HG02884 (cell line): ENCODE data around the gene STX8.
A peak's percentile ranks its signal among the peaks of the same experiment; 100 is the strongest.
"Not testable (repeated sequence)": the region's sequence is repeated elsewhere in the genome, so short reads cannot be mapped to it uniquely, and the experiment has no call there.

Source experiments
- ATAC-seq: cut with Tn5 transposase; IDR thresholded peaks from one replicate; pipeline ENCODE4 v1.9.1; 2021; ENCODE audit warnings: mild to moderate bottlenecking, moderate library complexity; ENCODE audit not compliant: unreplicated experiment

STX8 gene, protein sequence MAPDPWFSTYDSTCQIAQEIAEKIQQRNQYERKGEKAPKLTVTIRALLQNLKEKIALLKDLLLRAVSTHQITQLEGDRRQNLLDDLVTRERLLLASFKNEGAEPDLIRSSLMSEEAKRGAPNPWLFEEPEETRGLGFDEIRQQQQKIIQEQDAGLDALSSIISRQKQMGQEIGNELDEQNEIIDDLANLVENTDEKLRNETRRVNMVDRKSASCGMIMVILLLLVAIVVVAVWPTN

DNA sequence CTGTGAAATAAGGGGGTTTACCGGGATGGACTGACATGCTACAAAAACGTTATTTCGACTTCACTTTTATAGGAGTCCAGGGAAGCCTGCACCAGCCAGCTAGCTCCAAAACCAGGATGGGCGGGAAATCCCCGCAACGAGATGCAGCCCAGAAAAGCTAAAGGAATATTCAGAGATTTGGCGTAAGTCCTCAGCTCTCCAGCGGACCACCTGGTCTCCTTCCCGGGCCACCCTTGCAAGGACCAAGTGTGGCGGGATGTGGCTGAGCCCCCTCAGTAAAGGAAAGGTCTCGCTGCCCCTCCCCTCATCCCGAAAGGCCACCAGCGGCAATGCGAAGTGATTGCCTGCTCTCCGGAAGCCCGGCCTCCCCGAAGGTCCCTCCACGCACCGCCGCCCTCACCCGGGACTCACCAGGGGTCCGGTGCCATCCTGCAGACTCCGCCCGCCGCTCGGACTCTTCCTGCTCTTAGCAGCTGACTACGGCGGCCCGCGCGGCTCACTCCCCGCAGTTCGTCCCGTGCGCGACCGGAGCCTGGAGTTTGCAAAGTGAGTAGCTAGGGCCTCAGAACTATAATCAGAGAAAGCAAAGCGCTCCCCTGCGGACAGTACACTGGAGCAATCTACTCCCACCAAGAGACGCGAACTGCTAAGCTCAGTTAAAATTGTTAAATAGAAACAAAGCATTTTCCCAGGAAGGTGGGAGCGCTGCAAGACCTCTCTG lies at the start of gene STX8:
TSS of gene STX8 (minus strand) at position 440 of the 721 bp plus-strand sequence. CDS start at position 428, 12 bp downstream.
- ATAC-seq, result peak; percentile 69

DNA sequence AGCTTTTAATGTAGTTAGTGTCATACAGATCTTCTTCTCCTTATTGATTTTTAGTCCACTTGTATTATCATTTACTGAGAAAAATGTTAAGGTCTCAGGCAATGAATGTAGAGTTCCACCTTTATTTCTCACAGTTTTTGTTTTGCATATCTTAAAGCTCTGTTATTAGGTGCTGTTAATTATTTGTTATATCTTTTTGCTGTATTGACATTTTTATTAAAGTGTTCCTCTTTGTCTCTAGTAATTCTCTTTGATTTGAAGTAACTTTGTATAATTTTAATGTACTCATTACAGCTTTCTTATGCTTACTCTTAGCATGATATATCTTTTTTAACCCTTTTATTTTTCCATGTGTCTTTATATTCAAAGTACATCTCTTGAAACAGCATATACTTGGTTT lies 47.3 kb upstream of the STX8 start:
- ATAC-seq, result no peak

DNA sequence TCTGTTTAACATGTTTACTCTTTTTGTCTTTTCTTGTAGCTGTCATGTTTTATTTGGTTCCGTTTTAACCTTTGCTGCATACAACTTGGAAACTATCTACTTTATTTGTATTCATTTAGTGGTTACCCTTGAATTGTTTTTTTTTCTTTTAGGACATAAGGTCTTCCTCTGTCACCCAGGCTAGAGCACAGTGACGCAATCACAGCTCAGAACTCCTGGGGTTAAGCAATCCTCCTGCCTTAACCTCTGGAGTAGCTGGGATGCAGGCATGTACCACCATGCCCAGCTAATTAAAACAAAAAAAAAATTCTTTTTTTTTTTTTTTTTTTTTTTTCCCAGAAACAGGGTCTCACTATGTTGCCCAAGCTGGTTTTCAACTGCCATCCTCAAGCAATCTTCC lies 39.9 kb upstream of the STX8 start:
- ATAC-seq, result no peak

DNA sequence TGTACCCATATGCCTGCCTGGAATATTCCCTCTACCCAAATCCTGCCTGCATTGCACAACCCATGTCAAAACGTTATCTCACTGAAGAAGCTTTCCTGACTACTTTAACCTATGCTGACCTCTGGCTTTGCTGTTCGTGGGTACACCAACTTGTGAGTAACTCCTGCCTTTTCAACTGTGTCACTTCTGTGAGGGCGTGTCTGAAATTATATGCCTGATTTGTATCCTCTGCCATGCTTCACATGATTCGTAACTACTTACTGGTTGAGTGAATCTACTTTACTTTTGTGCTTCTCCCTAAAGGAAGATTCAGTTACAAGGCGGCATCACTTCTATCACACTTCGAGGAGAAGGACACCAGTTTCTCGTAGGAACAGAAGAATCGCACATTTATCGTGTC lies 36.4 kb upstream of the STX8 start:
- no peak for ATAC-seq

DNA sequence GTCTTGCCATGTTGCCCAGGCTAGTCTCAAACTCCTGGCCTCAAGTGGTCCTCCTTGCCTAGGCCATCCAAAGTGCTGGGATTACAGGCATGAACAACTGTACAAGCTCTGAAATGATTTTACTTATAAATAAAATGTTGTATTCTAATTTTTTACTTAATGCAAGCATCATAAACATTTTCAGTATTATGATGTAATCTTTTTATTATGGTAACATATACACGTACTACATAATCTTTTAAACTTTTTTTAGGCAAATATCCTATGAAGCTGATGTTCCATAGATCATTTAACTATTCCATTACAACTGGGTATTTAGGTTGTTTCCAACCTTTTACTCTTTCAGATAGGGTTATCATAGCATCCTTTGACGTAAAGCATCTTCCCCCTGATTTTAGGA lies 35.9 kb upstream of the STX8 start:
- ATAC-seq, result no peak

DNA sequence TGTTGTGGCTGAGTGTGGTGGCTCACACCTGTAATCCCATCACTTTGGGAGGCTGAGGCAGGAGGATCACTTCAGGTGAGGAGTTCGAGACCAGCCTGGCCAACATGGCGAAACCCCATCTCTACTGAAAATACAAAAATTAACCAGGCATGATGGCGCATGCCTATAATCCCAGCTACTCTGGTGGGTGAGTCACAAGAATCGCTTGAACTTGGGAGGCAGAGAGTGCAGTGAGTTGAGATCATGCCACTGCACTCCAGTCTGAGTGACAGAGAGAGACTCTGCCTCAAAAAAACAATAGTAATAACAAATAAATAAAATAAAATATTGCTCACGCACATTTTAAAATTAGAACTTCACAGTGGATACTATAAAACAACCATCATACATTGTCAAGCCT lies 31.4 kb upstream of the STX8 start:
- not testable (repeated sequence) for ATAC-seq

DNA sequence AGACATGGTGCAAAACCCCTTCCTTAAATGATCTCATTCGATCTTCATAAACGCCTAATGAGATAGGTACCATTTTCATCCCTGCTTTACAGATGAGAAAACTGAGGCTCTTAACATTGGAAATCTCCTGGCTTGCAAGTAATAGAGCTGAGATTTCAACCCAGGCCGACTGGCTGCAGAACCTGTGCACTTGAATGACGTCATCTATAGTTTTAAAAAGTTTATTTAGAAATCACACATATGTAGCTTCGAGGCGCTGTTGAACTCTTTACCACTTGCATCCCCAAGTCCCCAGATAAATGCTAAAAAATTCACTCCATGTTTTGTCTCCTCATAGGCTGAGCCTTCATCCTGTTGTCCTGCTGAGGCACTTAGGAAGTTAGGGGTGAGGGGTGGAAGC lies 30.8 kb upstream of the STX8 start:
- no peak for ATAC-seq

DNA sequence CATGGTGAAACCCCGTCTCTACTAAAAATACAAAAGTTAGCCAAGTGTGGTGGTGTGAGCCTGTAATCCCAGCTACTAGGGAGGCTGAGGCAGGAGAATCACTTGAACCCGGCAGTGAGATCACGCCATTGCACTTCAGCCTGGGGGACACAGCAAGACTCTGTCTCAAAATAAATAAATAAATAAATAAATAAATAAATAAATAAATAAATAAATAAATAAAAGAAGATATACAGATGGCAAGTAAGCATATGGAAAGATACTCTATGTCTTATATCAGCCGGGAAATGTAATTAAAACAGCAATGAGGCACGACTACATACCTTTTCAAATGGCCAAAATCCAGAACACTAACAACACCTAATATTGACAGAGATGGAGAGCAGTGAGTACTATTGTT lies 29.0 kb upstream of the STX8 start:
- not testable (repeated sequence) for ATAC-seq

DNA sequence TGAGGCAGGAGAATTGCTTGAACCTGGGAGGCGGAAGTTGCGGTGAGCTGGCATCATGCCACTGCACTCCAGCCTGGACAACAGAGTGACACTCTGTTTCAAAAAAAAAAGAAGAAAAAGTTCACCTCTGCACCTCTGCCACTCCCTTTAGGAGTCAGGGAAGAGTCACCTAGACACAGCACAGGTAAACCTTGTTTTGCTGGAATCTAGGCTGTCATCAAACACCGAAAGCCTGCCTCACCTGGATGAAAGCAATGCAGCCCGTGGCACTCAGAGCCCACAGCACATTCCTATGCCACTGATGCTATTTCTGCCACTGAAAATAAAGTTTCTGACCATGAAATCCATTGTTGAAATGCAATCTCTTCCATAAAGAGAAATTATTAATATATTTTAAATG lies 23.0 kb upstream of the STX8 start:
- no peak for ATAC-seq

DNA sequence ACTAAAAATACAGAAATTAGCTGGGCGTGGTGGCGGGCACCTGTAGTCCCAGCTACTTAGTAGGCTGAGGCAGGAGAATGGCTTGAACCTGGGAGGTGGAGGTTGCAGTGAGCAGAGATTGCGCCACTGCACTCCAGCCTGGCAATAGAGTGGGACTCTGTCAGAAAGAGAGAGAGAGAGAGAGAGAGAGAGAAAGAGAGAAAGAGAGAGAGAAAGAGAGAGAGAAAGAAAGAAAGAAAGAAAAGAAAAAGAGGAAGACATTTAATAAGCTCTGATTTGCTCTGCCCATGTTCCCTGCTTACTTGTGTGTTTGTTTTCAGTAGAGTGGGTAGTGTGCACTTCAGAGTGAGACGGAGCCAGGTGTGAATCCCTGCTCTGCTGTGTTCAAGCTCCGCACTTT lies 22.0 kb upstream of the STX8 start:
- ATAC-seq, result not testable (repeated sequence)

DNA sequence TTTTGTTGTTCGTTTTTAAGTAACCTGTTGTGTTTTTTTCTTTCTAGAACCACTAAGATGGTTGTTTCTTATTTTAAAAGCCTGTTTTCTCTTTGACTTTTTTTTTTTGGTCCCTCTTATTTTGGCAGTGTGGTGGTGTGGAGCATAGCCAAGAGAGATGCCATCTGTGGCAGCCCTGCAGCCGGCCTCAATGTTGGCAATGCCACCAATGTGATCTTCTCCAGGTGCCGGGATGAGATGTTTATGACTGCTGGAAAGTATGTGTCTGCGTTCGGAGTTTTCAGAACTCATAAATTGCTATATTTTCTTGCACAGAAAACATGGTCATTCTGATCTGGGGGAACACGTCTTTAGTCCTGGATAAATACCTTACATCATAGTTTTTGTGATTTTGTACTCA lies 18.4 kb upstream of the STX8 start:
- ATAC-seq, result no peak

DNA sequence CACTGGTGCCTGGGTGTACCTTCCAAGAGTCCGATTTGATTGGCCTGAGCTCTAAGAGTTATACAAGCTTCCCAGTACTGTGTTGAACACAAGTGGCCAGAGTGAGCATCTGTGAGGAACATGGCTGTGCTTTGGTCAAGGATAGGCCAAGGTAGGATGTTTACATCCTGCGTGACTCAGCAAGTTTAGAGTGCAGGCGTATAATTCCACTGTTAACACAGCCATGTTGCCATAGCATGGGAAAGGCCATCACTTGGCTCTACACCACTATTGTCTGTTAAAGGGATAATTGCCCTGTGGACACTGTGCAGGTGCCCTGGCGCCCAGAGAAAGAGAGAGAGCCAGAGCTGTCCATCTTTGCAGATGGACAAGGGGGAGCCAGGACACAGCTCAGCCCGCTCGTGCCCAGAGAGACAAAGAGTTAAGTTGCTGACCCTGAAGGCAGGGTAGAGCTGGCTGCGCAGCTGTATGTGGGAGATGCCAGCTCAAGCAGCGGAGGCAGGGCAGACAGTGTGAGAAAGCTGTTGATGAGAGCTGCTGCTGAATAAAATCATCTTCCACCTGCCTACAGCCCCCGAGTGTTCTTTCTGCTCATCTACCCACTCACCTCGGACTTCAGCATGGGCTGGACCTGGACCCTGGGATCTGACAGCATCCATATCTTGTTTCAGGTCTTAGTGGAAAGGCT lies 12.5 kb upstream of the STX8 start:
- ATAC-seq, result no peak

DNA sequence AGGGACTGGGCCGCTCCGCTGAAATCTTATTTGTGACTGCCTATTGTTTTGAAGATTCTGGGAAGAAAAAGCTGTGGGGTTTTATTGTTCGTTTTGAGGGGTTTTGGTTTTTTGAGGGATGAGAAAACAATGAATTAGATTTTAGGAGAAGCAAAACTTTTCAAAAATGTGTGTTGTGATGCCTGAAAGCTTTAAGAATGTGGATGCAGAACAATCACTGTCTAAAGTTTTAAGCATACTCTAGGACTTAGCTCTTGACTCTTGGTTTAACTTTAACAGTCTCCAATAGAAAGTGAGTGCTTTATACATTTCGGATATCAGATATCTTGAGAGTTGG lies 1.7 kb upstream of the STX8 start:
- no peak for ATAC-seq

DNA sequence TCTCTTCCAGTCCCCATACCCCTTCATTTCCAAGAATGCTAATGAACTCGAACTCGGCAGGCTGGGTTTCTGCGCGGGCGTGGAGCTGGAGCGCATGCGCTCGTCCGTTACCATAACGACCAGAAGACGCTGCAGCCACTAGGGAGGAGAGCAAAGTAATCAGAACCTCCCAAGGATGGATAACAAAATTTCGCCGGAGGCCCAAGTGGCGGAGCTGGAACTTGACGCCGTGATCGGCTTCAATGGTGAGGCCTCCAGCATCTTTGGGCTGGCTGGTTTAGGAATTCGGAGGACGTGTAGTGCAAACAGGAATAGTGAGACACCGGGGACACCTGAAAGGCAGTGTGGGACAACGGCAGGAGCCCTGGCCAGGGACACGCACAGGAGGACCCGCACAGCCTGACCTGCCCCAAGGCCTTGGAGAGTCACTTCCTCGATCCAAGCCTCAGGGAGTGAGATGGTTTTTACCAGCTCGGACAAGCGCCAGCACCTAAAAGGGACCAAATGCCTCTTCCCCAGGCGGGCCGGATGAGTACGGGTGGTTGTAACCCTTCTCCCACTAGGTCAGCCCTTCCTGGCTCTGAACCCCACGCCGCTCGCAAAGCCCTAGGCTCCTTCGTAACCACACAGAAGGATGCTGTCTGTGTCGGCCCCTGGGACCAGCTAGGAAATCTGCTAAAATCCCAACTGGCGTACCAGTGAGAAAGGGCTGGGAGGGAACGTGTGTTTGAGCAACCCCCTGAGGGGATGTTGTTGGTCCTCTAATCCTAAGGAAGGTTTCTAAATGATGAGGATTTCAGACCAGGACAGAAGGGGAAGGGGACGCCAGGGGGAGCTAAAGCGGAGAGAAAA lies 1.1 kb upstream of the STX8 start, which contains the start of gene CFAP52:
TSS of gene CFAP52 (plus strand) at position 122 of the 852 bp plus-strand sequence. CDS start at position 176, 54 bp downstream.
- no peak for ATAC-seq

DNA sequence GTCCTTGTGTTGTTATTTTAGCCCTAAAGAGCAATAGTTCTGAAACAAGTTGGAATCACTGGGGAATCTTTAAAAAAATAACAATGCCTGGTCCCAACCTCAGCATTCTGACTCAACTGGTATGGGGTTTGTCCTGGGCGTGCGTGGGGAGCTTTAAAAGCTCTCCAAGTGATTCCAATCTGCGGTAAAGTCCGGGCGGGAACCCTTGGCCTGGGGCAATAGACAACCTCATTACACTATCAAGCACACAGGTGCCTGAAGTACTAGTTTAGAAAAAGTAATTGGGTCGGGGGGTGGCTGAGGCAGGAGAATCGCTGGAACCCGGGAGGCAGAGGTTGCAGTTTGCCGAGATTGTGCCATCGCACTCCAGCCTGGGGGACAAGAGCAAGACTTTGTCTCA lies 4.4 kb downstream of the STX8 start:
- no peak for ATAC-seq

DNA sequence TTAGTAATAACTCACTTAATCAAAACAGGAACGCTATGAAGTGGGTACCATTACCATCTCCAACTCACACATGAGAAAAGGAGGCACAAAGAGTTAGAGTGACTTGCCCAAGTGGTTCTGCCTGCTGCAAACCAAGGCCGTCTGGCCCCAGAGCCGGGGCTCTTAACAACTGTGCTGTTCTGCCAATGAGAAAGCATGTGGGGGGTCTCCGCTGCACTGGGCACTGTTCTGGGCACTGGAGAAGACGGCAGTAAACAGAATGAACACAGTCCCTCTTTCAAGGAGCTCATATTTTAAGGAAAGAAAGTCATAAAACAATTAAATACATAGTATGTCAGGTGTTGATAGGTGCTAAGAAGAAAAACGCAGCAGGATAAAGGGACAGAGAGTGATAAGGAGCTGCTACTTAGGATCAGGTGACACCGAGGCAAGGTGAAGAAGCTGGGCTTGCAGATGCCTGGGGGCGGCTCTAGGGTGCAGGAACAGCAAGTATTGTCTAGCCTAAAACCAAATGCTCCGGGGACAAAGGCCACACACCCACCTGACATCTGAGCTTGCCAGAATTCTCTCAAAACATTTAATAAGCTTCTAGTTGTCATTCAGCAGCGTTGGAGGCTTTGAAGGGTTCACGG lies 6.5 kb downstream of the STX8 start:
- ATAC-seq, result no peak

DNA sequence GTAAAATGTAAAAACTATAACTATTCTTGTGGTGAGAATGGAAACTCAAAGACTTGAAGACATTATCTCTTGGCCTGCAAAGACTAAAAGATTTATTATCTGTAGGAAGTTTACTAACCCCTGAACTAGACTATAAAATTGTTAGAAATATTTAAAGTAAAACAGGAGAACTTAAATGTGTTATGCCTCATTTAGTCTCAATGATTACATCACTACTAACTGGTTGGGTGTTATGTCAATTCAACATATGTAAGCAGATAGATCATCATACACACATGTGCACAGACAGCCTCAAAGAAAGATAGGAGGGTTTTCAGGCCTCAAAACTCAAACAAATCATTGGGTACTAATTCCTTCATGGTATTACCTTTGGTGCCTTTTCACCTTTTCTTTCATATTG lies 7.6 kb downstream of the STX8 start:
- no peak for ATAC-seq

DNA sequence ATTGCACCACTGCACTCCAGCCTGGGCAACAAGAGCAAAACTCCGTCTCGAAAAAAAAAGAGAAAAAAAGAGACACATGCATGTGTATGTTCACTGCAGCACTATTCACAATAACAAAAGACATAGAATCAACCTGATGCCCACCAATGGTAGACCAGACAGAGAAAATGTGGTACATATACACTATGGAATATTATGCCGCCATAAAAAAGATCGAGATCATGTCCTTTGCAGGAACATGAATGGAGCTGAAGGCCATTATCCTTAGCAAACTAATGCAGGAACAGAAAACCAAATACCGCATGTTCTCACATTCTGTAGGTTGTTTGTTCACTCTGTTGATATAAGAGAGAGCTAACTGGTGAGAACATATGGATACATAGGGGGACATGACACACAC lies 8.9 kb downstream of the STX8 start:
- not testable (repeated sequence) for ATAC-seq

DNA sequence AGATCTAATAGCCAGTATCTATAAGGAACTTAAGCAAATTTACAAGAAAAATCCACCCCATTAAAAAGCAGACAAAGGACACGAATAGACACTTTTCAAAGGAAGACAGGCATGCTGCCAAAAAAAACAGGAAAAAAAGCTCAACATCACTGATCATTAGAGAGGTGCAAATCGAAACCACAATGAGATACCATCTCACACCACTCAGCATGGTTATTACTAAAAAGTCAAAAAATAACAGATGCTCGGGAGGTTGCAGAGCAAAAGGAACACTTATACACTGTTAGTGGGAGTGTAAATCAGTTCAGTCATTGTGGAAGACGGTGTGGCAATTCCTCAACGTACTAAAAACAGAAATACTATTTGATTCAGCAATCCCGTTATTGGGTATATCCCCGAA lies 9.6 kb downstream of the STX8 start:
- ATAC-seq, result no peak

DNA sequence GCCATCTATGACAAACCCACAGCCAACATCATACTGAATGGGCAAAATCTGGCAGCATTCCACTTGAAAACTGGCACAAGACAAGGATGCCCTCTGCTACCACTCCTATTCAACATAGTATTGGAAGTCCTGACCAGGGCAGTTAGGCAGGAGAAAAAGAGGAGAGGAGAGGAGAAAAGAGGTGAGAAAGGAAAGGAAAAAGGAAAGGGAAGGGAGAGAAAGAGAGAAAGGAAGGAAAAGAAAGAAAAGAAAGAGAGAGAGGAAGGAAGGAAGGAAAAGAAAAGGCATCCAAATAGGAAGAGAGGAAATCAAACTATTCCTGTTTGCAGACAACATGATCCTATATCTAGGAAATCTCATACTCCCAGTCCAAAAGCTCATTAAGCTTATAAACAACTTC lies 11.5 kb downstream of the STX8 start:
- ATAC-seq, result no peak

DNA sequence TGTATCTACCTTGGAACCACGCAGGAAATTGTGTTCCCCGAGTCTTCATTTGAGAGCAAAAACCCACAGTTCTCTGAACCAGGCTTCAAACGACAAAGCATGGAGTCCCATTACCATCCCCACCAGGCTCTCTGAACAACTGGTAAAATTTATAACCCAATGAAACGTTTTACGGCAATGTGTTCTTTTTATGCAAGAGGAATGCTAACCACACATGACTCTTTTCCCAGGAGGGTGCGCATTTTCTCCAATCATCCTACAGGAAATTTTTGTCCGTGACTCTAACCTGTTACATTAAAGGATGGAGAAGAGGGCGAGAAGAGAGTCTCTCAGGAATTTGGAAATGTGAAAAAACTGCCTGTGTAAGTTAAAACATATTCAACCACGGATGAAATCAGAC lies 17.8 kb downstream of the STX8 start:
- ATAC-seq, result no peak
